Stimulated activated naive CD4-positive, alpha-beta T cell (primary cell): ENCODE results near the gene GABRG1.

ENCODE experiments used
- DNase-seq, 6 experiments: peaks; one replicate each; lab custom pipeline; 2025; lab: John Stamatoyannopoulos, UW

The GABRG1 gene

GRCh38 chr4:46123913-46124755 lies at the start of gene GABRG1:
TSS of gene GABRG1 (minus strand) at chr4:46124054. CDS start at chr4:46123913, 141 bp downstream.
- no peak for DNase-seq

GRCh38 chr4:46146993-46147392 lies 23.1 kb upstream of the GABRG1 start:
- DNase-seq: no peak

- no peak for DNase-seq
Observed at GRCh38 chr4:46131498-46132057, 7.7 kb upstream of the GABRG1 start.

GRCh38 chr4:46124773-46125413 lies 1.0 kb upstream of the GABRG1 start:
- no peak for DNase-seq

- DNase-seq: no peak
Observed at GRCh38 chr4:46081674-46082073, 42.2 kb downstream of the GABRG1 start.

- no peak for DNase-seq
Observed at GRCh38 chr4:46081248-46081647, 42.6 kb downstream of the GABRG1 start.

- DNase-seq: no peak
Observed at GRCh38 chr4:46073778-46074177, 50.1 kb downstream of the GABRG1 start.

- no peak for DNase-seq
Observed at GRCh38 chr4:46051392-46051791, 72.5 kb downstream of the GABRG1 start.

GRCh38 chr4:46032056-46032455 lies 91.8 kb downstream of the GABRG1 start:
- no peak for DNase-seq

- no peak for DNase-seq
Observed at GRCh38 chr4:46016306-46016705, 107.5 kb downstream of the GABRG1 start.

- no peak for DNase-seq
Observed at GRCh38 chr4:45992728-45993127, 131.1 kb downstream of the GABRG1 start.

GRCh38 chr4:45989775-45990174 lies 134.1 kb downstream of the GABRG1 start:
- DNase-seq: no peak

GRCh38 chr4:45987858-45988257 lies 136.0 kb downstream of the GABRG1 start:
- DNase-seq: no peak
